ENCODE data around the gene TEX55.

TEX55 gene

DNA sequence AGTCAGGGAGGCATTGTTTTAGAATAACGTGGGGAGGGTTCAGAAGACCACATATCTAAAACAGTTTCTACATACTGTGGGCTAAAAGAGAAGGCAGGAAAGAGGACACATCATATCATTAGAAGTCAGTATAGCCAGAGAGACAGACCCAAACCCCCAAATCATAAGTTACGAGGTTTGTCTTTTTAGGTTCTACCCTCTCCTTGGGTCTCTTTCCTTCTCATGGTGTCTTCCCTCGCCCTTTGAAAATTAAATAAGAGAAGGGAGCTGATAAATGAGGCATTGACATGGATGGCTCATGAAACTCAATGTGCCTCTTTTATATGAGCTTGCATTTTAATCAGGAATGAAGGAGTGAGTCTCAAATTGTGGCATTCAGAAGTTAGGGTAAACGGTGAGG, 30.8 kb downstream of the TEX55 start:
- no peak for DNase-seq (ENCODE audit: low read depth)
- no peak overlapping the region for H3K4me3 ChIP-seq (replicated peaks; ENCODE audit: low read depth, low read length)
- TF ChIP-seq, protein P1, sequence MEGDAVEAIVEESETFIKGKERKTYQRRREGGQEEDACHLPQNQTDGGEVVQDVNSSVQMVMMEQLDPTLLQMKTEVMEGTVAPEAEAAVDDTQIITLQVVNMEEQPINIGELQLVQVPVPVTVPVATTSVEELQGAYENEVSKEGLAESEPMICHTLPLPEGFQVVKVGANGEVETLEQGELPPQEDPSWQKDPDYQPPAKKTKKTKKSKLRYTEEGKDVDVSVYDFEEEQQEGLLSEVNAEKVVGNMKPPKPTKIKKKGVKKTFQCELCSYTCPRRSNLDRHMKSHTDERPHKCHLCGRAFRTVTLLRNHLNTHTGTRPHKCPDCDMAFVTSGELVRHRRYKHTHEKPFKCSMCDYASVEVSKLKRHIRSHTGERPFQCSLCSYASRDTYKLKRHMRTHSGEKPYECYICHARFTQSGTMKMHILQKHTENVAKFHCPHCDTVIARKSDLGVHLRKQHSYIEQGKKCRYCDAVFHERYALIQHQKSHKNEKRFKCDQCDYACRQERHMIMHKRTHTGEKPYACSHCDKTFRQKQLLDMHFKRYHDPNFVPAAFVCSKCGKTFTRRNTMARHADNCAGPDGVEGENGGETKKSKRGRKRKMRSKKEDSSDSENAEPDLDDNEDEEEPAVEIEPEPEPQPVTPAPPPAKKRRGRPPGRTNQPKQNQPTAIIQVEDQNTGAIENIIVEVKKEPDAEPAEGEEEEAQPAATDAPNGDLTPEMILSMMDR (IDR thresholded peaks at IDR 0.05; ENCODE audit: low read length, missing control alignments): no peak

DNA sequence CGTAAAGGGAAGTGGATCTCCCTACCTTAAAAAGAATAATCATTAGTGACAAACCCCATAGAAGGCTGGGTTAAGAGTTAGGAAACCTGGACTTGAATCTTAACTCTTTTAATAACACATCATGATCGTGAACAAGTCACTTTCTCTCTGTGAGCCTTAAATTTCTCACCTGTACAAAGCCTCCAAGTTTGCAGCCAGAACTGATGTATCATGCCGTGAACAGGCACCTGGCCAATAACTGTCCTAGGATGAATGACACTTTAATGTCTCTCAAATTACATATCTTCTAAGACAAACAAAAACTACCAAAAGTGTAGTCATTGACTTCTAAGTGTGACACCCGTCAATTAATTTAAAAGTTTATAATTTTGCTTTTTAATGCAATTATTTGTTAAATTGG, 31.4 kb downstream of the TEX55 start:
- no peak for DNase-seq (ENCODE audit: low read depth)
- TF ChIP-seq, protein P1 (IDR thresholded peaks at IDR 0.05; ENCODE audit: low read length, missing control alignments): no peak
- H3K4me3 ChIP-seq (replicated peaks; ENCODE audit: low read depth, low read length): no peak overlapping the region

DNA sequence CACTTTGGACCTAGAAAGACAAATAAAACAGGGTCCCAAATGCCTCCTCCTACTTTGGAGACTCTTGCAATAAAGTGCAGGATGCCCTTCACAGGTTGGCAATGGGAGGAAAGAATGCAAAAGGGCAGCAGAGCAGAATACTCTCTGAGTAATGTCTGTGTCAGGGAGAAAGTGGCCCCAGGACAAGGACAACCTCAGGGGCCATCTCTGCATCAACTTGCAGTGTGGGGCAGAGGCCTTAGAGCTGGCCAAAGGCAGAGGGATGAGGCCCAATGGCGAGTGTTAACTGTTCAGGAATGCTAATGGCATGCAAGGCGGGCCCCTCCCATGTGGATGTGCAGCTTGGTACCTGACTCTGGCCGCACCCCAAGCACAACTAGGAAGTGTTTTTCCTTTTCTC, 35.8 kb downstream of the TEX55 start:
- no peak overlapping the region for H3K4me3 ChIP-seq (replicated peaks; ENCODE audit: low read depth, low read length)
- DNase-seq (ENCODE audit: low read depth): peak; percentile 15
- TF ChIP-seq, protein P1 (IDR thresholded peaks at IDR 0.05; ENCODE audit: low read length, missing control alignments): no peak

DNA sequence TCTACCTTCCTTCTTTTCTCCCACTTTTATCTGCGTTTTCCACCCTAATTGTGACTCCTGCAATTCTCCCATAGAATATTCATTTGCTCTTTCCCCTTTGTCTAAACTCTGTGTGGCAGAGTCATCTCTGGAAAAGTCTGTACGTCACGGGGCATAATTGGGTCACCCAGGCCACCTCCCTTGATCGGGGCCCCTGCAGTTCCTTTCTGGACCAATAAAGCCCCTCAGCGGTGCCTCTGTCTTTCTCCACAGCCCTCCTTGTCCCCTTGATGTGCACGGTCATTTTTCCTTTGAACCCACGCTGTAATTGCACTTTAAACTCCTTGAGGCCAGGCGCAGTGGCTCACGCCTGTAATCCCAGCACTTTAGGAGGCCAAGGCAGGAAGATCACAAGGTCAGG, 38.1 kb downstream of the TEX55 start:
- DNase-seq (ENCODE audit: low read depth): no peak
- TF ChIP-seq, protein P1 (IDR thresholded peaks at IDR 0.05; ENCODE audit: low read length, missing control alignments): no peak
- H3K4me3 ChIP-seq (replicated peaks; ENCODE audit: low read depth, low read length): no peak overlapping the region

DNA sequence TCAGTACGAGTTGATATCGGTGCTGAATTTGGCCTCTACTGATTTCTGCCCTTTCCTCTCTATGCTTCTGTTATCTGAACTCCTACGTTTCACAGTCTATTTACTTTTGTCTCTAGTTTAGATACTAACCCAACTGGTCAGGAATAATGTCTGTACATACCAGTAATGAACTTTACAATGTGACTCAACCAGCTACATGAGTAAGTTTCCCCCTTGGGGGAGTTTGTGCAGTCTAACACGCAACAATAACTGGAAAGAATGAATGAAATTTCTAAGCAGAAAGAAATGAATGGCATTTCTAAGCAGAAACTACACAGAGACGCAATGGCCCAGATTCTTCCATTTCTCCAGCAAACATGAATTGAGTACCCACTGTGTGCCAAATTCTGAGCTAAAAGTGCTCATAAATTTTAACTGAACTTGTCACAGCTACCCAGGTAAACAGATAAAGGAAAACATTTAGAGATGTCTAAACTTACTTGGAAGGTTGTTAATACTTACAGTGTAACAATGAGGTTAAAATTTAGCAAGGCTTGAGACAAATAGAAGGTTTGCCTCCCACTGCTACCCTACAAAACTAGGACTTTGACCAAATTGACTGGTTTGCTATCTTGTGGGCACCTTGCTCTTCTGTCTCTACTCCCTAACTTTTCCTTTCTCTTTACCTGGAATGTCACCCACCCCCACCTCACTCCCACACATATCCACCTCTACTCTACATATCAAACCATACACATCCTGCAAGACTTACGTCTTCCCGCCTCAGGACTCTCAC, 39.0 kb downstream of the TEX55 start:
- DNase-seq (ENCODE audit: low read depth): peak; percentile 79
- no peak overlapping the region for H3K4me3 ChIP-seq (replicated peaks; ENCODE audit: low read depth, low read length)
- TF ChIP-seq, protein P1 (IDR thresholded peaks at IDR 0.05; ENCODE audit: low read length, missing control alignments): no peak

DNA sequence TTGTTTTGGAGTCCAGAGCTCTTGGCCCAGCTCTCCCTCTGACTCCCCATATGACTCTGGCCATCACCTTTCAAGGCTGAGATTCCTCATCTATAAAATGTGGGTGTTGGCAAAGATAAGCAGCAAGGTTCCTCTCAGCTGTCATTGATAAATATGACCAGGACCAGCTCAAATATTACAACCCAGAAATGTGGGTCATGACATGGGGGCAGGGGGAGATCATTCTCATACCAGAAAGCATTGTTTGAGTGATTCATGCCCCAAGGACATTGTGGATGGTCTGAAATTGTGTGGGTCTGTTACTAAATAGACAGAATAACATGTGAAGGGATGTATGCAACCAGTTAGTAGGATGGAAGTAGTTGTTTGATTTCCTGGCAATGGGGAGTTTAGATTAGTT, 41.3 kb downstream of the TEX55 start:
- DNase-seq (ENCODE audit: low read depth): no peak
- TF ChIP-seq, protein P1 (IDR thresholded peaks at IDR 0.05; ENCODE audit: low read length, missing control alignments): no peak
- no peak overlapping the region for H3K4me3 ChIP-seq (replicated peaks; ENCODE audit: low read depth, low read length)

DNA sequence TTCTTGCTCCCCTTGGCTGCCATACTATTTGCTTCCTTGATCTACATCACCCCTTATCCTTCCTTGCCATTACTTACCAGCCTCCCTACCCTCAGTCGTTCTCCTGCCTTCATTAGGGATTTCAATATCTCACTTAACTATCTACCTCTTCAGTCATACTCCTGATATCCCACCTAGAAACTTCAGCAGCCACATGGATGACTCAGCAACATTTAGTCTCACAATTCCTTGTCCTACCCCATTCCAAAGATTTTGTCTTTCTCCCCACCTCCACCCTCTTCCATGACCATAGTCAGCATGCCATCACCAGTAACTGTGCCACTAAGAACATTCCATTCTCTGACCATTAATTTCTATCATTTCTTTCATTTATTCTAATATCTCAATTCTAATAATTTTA, 45.8 kb downstream of the TEX55 start:
- no peak overlapping the region for H3K4me3 ChIP-seq (replicated peaks; ENCODE audit: low read depth, low read length)
- TF ChIP-seq, protein P1 (IDR thresholded peaks at IDR 0.05; ENCODE audit: low read length, missing control alignments): no peak
- DNase-seq (ENCODE audit: low read depth): no peak
